ENCODE measurements around the gene PGPEP1.

- no peak for TF ChIP-seq REST (IDR thresholded peaks at IDR 0.05; ENCODE audit: borderline replicate concordance)
- no peak for TF ChIP-seq EZH2 (IDR thresholded peaks at IDR 0.05; ENCODE audit: borderline replicate concordance, insufficient read depth, low read length, poor library complexity, severe bottlenecking)
- TF ChIP-seq, protein P1, sequence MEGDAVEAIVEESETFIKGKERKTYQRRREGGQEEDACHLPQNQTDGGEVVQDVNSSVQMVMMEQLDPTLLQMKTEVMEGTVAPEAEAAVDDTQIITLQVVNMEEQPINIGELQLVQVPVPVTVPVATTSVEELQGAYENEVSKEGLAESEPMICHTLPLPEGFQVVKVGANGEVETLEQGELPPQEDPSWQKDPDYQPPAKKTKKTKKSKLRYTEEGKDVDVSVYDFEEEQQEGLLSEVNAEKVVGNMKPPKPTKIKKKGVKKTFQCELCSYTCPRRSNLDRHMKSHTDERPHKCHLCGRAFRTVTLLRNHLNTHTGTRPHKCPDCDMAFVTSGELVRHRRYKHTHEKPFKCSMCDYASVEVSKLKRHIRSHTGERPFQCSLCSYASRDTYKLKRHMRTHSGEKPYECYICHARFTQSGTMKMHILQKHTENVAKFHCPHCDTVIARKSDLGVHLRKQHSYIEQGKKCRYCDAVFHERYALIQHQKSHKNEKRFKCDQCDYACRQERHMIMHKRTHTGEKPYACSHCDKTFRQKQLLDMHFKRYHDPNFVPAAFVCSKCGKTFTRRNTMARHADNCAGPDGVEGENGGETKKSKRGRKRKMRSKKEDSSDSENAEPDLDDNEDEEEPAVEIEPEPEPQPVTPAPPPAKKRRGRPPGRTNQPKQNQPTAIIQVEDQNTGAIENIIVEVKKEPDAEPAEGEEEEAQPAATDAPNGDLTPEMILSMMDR (IDR thresholded peaks at IDR 0.05; ENCODE audit: poor library complexity, severe bottlenecking), result no peak
- TF ChIP-seq TAF1 (IDR thresholded peaks at IDR 0.05; ENCODE audit: low read depth), result no peak
- TF ChIP-seq POLR2AphosphoS5 (IDR thresholded peaks at IDR 0.05), result peak; percentile 22
- TF ChIP-seq EP300 (conservative IDR thresholded peaks at IDR 0.05; ENCODE audit: poor library complexity, severe bottlenecking), result peak; percentile 42
- no peak for TF ChIP-seq RAD21 (conservative IDR thresholded peaks at IDR 0.05)
- peak; percentile 51 for TF ChIP-seq MXI1 (conservative IDR thresholded peaks at IDR 0.05; ENCODE audit: poor library complexity, severe bottlenecking)
These were observed 76.4 kb downstream of the PGPEP1 start for GRCh38 chr19:18416778-18417249.

Measured in neural cell (in vitro differentiated cells).